Ovary (tissue), 9 donors: ENCODE results near the gene PIRT. TPM values are rescaled to one million over a fixed set of nuclear protein-coding genes. Genes with fewer than 3 reads are reported as not detected.

Experiments
- DNase-seq, 5 donors: peaks; one replicate each; pipeline ENCODE4 v3.0.0-alpha.2; 2019 to 2020
- H3K27ac ChIP-seq, 2 donors: fragments of 200-600 bp; one replicate each; pipeline versions ENCODE4 v1.5.1 to v1.8.0; 2019 to 2022
- H3K27me3 ChIP-seq: fragments of 200-600 bp; one replicate; pipeline ENCODE4 v1.8.0; 2022
- H3K36me3 ChIP-seq: fragments of 200-600 bp; sonication (generic); one replicate; pipeline ENCODE4 v1.5.1; 2019
- H3K4me1 ChIP-seq: one replicate; pipeline ENCODE4 v1.8.1; 2013; ENCODE audit warnings: mild to moderate bottlenecking, moderate library complexity; ENCODE audit not compliant: insufficient read depth
- H3K4me3 ChIP-seq: fragments of 200-600 bp; sonication (generic); one replicate; pipeline ENCODE4 v1.5.1; 2017
- H3K9me3 ChIP-seq, 2 donors: fragments of 200-600 bp in 1 of 2; sonication (generic) in 1 of 2; one replicate each; pipeline versions ENCODE4 v1.5.1 to v1.8.1; 2013 to 2019; ENCODE audit warnings: mild to moderate bottlenecking in 1 of 2, moderate library complexity in 1 of 2
- CTCF ChIP-seq, 3 donors: fragments of 450-650 bp in 2 of 3; fragments of 200-600 bp in 1 of 3; IDR thresholded peaks; one replicate each; pipeline versions ENCODE4 v1.5.1 to v1.8.0; 2016 to 2022; ENCODE audit warnings: antibody characterized with exemption in 3 of 3, mild to moderate bottlenecking in 1 of 3
- EP300 ChIP-seq: sonication (generic); formaldehyde crosslinking; IDR thresholded peaks from one replicate; pipeline ENCODE4 v1.6.1; 2017; ENCODE audit warnings: antibody characterized with exemption
- POLR2A ChIP-seq: fragments of 450-650 bp; IDR thresholded peaks from one replicate; pipeline ENCODE4 v1.6.1; 2017; ENCODE audit warnings: antibody characterized with exemption, mild to moderate bottlenecking, moderate library complexity
- WGBS, 3 donors: extraction: QIAGEN DNeasy Blood & Tissue Kit in 1 of 3; methylation state at CpG; one replicate each; pipeline versions ENCODE4 v1.1.5 to v1.1.7; 2013 to 2017; 5-methylcytosine and 5-hydroxymethylcytosine counted together
- intact Hi-C, 4 donors: fragments of 100-400 bp; cut with DNase I; formaldehyde crosslinking; loops; one replicate each; pipeline versions ENCODE4 v1.11.0 to v1.15.1; 2022 to 2023
- polyA plus RNA-seq, 2 donors: library from polyadenylated mRNA; stranded (reverse); fragments of 200-250 nt in 1 of 2; fragments of 350-450 nt in 1 of 2; fragmentation: Illumina TruSeq in 1 of 2; extraction: RNeasy Lipid Tissue Mini Kit (QIAGEN cat#74804) in 1 of 2; gene quantifications; one replicate each; pipeline ENCODE4 v1.2.3, GENCODE V29; 2013 to 2014
- total RNA-seq, 7 donors: library from RNA; depleted of rRNA in 2 of 7; stranded (reverse); fragments of >200 nt in 2 of 7; fragmentation: NEBNext Ultra II Directional in 3 of 7; extraction: Animal tissue kit (Norgen Biotek cat#: 25700) in 3 of 7; gene quantifications; one replicate each; pipeline versions ENCODE4 v1.1.0 to v1.2.4, GENCODE V29; 2016 to 2023
- donor health status: DM: no; HTN: no; CAD: no; lungs with moderate emphysema.
- donor health status: DM: no; HTN: no; CAD: no.
- donor health status: Bipolar disorder and iron deficiency.
- donor health status: DM: yes; HTN: yes; CAD: no.
- donor health status: DM: no; HTN: no; CAD: no.
- donor health status: DM: yes; HTN: yes; CAD: no.

PIRT gene
- total and polyA plus RNA-seq, 9 donors = not detected

DNA sequence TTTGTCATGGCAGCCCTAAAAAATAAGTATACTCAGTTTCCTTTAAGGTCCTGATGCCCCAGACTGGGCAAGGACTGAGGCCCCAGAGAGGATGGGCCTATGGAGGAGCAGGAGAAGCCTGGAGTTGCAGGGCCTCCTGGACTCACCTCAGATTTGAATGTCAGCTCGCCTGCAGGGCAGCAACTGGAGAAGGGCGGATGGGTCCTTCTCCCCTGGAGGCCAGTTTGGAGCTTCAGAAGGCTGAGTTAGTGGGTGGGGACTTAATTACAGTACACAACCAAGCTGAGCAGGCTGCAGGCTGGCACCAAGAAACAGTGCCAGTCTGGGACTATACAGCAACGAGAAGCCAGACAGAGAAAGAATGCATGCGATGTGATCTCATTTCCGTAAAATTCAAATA, 6.2 kb downstream of the PIRT start:
- Histone ChIP-seq H3K4me3 (no peak overlapping the region), H3K36me3 (no peaks in the 10 kb centered on the region), H3K4me1 (peaks cover 3% of the 10 kb centered on the region), H3K9me3 (no peaks in the 10 kb centered on the region), H3K27ac (no peak overlapping the region), H3K27me3 (no peaks in the 10 kb centered on the region)
- 93 to 95% (median 93%) methylated on average over 5 of the region's 5 CpGs for WGBS, 3 donors
- DNase-seq = no peak
- TF ChIP-seq POLR2A (no peak), CTCF (IDR thresholded peaks at IDR 0.05) (no peak), EP300 (no peak)
- intact Hi-C loops = no loop called here

- no peak for DNase-seq
- no peaks in the 10 kb centered on the region for H3K27me3 ChIP-seq
- H3K4me3 ChIP-seq = no peak overlapping the region
- peaks cover 3% of the 10 kb centered on the region for H3K4me1 ChIP-seq
- H3K27ac ChIP-seq = no peak overlapping the region
- WGBS, 3 donors = 14 to 28% (median 20%) methylated on average over 5 of the region's 5 CpGs
- TF ChIP-seq POLR2A = no peak
- TF ChIP-seq CTCF (IDR thresholded peaks at IDR 0.05) = no peak
- intact Hi-C loops = loop anchor here in 1 of 4 donors (5.0 kb wide), 1 partner anchor 36 kb away; no protein-coding TSS in a partner anchor
- no peaks in the 10 kb centered on the region for H3K9me3 ChIP-seq
- H3K36me3 ChIP-seq = no peaks in the 10 kb centered on the region
These were observed 9.9 kb downstream of the PIRT start for GRCh38 chr17:10827898-10828552.

- no peak for TF ChIP-seq EP300
- TF ChIP-seq POLR2A = no peak
- no peak for TF ChIP-seq CTCF (IDR thresholded peaks at IDR 0.05)
- intact Hi-C loops = loop anchor here in 1 of 4 donors (5.0 kb wide), 1 partner anchor 33 kb away; no protein-coding TSS in a partner anchor
- Histone ChIP-seq H3K9me3 (no peaks in the 10 kb centered on the region), H3K27ac (no peak overlapping the region), H3K27me3 (no peaks in the 10 kb centered on the region), H3K36me3 (no peaks in the 10 kb centered on the region), H3K4me1 (peaks cover 19% of the 10 kb centered on the region), H3K4me3 (no peak overlapping the region)
- no peak for DNase-seq
- WGBS, 3 donors = 85 to 88% (median 88%) methylated on average over 7 of the region's 7 CpGs
These were observed 13.0 kb downstream of the PIRT start for GRCh38 chr17:10824874-10825273.

GRCh38 chr17:10821770-10822169, 16.1 kb downstream of the PIRT start:
- TF ChIP-seq EP300 = no peak
- TF ChIP-seq POLR2A = no peak
- TF ChIP-seq CTCF (IDR thresholded peaks at IDR 0.05) = no peak
- Histone ChIP-seq H3K9me3 (no peaks in the 10 kb centered on the region), H3K27me3 (no peaks in the 10 kb centered on the region), H3K4me3 (no peak overlapping the region), H3K27ac (no peak overlapping the region), H3K4me1 (peaks cover 16% of the 10 kb centered on the region), H3K36me3 (no peaks in the 10 kb centered on the region)
- intact Hi-C loops = no loop called here
- DNase-seq = peak; percentile 43 to 61 (median 52)
